Panc1 (cell line): ENCODE results near the gene ARID4B.

Experiments
- POLR2AphosphoS5 ChIP-seq: IDR thresholded peaks from 2 replicates; pipeline ENCODE4 v1.6.1; 2012; ENCODE audit warnings: mild to moderate bottlenecking, low read depth, low read length, moderate library complexity
- SIN3A ChIP-seq: IDR thresholded peaks from 2 replicates; pipeline ENCODE4 v1.6.1; 2012; ENCODE audit warnings: low read depth, mild to moderate bottlenecking, low read length, moderate library complexity, borderline replicate concordance; ENCODE audit not compliant: insufficient read depth
- TF ChIP-seq, protein P1 (sequence below): fragments of 450-650 bp; IDR thresholded peaks from 2 replicates; pipeline ENCODE4 v1.5.1; 2017; ENCODE audit warnings: mild to moderate bottlenecking
- TF ChIP-seq, protein P2 (sequence below), 2 experiments: IDR thresholded peaks; 2 replicates each; pipeline ENCODE4 v1.6.1; 2011 to 2012; ENCODE audit warnings: low read depth in 2 of 2, control low read depth in 1 of 2, low read length in 1 of 2, mild to moderate bottlenecking in 1 of 2, moderate library complexity in 1 of 2; ENCODE audit not compliant: insufficient read depth in 1 of 2

GRCh38 chr1:235292790-235293189 is 35.2 kb downstream of the ARID4B start:
- TF ChIP-seq, protein P1, sequence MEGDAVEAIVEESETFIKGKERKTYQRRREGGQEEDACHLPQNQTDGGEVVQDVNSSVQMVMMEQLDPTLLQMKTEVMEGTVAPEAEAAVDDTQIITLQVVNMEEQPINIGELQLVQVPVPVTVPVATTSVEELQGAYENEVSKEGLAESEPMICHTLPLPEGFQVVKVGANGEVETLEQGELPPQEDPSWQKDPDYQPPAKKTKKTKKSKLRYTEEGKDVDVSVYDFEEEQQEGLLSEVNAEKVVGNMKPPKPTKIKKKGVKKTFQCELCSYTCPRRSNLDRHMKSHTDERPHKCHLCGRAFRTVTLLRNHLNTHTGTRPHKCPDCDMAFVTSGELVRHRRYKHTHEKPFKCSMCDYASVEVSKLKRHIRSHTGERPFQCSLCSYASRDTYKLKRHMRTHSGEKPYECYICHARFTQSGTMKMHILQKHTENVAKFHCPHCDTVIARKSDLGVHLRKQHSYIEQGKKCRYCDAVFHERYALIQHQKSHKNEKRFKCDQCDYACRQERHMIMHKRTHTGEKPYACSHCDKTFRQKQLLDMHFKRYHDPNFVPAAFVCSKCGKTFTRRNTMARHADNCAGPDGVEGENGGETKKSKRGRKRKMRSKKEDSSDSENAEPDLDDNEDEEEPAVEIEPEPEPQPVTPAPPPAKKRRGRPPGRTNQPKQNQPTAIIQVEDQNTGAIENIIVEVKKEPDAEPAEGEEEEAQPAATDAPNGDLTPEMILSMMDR = no peak
- TF ChIP-seq, protein P2, sequence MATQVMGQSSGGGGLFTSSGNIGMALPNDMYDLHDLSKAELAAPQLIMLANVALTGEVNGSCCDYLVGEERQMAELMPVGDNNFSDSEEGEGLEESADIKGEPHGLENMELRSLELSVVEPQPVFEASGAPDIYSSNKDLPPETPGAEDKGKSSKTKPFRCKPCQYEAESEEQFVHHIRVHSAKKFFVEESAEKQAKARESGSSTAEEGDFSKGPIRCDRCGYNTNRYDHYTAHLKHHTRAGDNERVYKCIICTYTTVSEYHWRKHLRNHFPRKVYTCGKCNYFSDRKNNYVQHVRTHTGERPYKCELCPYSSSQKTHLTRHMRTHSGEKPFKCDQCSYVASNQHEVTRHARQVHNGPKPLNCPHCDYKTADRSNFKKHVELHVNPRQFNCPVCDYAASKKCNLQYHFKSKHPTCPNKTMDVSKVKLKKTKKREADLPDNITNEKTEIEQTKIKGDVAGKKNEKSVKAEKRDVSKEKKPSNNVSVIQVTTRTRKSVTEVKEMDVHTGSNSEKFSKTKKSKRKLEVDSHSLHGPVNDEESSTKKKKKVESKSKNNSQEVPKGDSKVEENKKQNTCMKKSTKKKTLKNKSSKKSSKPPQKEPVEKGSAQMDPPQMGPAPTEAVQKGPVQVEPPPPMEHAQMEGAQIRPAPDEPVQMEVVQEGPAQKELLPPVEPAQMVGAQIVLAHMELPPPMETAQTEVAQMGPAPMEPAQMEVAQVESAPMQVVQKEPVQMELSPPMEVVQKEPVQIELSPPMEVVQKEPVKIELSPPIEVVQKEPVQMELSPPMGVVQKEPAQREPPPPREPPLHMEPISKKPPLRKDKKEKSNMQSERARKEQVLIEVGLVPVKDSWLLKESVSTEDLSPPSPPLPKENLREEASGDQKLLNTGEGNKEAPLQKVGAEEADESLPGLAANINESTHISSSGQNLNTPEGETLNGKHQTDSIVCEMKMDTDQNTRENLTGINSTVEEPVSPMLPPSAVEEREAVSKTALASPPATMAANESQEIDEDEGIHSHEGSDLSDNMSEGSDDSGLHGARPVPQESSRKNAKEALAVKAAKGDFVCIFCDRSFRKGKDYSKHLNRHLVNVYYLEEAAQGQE (IDR thresholded peaks at IDR 0.05; ENCODE audit: insufficient read depth in 1 of 2, low read depth in 2 of 2, low read length in 1 of 2) = no peak
- no peak for TF ChIP-seq POLR2AphosphoS5
- TF ChIP-seq SIN3A = no peak
